DMS114 treated with DMSO at 0.1 percent for 48 hours (cell line): ENCODE results near the gene CD69.

ENCODE experiments used
- DNase-seq: peaks from one replicate; lab custom pipeline; 2025; ENCODE audit not compliant: unreplicated experiment; lab: John Stamatoyannopoulos, UW

The CD69 gene

GRCh38 chr12:9760699-9761418, at the start of gene CD69:
Gene CD69 (minus strand): TSS chr12:9760901. CDS start chr12:9760820, 81 bp downstream.
- no peak for DNase-seq

DNA sequence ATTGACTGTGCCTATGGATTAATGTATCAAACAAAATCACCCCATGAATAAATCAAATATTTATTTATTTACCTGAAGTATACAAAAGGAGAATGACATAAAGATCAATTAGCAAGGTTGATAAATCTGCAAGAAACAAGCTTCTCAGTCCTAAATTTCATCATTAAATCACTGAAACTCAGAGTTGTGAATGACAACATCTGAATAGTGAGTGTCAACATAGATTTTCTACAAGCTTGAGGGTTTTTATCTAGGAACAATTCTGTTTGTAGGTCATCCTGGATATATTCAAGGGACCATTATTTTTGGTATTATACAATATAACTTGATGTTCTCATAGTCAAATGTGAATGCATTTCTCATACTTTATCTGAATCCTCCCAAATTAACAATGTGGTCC, 49.2 kb upstream of the CD69 start:
- no peak for DNase-seq

- no peak for DNase-seq
These were observed 48.6 kb upstream of the CD69 start for GRCh38 chr12:9809338-9809737.

- DNase-seq: no peak
These were observed 47.8 kb upstream of the CD69 start for GRCh38 chr12:9808504-9808903.

GRCh38 chr12:9806714-9807113, 46.0 kb upstream of the CD69 start:
- DNase-seq: no peak

DNA sequence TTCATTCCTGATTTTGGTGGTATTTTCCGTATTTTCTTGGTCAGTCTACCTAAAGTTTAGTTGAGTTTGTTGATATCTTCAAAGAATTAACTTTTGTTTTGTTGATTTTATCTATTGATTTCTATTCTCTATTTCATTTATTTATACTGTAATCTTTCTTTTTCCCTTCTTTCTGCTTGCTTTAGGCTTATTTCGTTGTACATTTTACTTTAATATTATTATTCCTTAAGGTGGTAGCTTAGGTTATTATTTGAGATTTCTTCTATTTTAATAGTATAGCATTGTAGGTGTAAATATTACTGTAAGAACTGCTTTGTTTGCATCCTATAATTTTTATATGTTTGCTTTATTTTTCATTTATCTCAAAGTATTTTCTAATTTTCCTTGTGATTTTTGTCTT, 45.2 kb upstream of the CD69 start:
- DNase-seq: no peak

DNA sequence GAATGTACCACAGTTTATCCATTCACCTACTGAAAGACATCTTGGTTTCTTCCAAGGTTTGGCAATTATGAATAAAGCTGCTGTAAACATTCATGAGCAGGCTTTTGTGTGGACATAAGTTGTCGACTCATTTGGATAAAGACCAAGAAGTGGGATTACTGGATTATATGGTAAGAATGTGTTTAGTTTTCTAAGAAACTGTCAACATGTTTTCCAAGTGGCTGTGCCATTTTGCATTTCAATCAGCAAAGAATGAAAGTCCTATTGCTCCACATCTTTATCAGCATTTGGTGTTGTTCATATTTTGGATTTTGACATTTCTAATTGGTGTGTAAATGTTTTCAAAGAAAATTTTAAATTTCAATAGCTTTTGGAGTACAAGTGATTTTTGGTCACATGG, 39.3 kb upstream of the CD69 start:
- no peak for DNase-seq

- DNase-seq: no peak
These were observed 37.3 kb upstream of the CD69 start for GRCh38 chr12:9797722-9798619.

- no peak for DNase-seq
These were observed 36.3 kb upstream of the CD69 start for GRCh38 chr12:9796971-9797370.

GRCh38 chr12:9796346-9796745, 35.6 kb upstream of the CD69 start:
- no peak for DNase-seq

DNA sequence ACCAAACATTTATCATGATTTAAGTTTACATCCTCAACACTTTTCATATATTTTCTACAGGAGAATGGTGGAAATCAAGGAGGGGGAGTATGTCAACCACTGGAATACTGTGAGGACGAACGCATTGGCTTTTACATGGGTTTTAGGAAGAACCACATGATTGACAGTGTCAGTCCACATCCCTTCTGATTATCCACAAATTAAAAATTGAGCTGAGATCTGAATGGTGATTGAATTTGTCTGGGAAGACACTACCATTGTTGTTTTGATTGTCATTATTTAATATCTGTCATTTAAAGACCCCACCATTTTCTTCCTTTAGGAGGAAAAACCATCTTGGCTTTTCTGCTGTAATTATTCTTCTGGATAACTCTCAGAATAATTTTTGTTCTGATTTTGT, 35.2 kb upstream of the CD69 start:
- DNase-seq: no peak

DNA sequence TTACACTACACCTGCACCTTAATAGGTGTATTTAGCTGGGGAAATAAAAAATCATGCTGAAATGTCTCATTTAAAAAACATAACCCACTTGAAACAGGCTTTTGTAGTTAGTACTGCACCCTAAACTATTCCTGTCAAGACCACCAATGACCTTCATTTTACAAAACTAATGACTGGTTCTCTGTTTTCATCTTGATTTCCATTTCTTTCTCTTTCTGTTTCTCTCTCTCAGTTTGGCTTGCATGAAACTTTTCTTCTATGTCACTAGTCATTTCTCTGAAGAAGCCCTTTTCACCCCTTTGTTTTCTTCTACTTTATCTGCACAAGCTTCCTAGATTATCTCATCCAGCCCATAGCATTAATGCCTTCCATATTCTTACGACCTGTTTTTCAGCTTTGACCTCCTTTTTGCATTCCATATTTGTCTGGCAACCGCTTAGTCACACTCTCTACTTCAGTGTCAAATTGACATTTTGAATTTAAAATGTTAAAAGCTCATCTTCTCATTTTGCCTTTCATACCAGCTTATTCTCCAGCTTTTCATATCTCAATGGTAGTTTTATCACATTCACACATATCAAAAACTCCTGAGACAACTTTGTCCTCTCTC, 33.9 kb upstream of the CD69 start:
- no peak for DNase-seq

GRCh38 chr12:9793779-9794395, 33.2 kb upstream of the CD69 start:
- DNase-seq: no peak

GRCh38 chr12:9792961-9793617, 32.4 kb upstream of the CD69 start:
- no peak for DNase-seq

- DNase-seq: no peak
These were observed 31.6 kb upstream of the CD69 start for GRCh38 chr12:9792185-9792900.

DNA sequence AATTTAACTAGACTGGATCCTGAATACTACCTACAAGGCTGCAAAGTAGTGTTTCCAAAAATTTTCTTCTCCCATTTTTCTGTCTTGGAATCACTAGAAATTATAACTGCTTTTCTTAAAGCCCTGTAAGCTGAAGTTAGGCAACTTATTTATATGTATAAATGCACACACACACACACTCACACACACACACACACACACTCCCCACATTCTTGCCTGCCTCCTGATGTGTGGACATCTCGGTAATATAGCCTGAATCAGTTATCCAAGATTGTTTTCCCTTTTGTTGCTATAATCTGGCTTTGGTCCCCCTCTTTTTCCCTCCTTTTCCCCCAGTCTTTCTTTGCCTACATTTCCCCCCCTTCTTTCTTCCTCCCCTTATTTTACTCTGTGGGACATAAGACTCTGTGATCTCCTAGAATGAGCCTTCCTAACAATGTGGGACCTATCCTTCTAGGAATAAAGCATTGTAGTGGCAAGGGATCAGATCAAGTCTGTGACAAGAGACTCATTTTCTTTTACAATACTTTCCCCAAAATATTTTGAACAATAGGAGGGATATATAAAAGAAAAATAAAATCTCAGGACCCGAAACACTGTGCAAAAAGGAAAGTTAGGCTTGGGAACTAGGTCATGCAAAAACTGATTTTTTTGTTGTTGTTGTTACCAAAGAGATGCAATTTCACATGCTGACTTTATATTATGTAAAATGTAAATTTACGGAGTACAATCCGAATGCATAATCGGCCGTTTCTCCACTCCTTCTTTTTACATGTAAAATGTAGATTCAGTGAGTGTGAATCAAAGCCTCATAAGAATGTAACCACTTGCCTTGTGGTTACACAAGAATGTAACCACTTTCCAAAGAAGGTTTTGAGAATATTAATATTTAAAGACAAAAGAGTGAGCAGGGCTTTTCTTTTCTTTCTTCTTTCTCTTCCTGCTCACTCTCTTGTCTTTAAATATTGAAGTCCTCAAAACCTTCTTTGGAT, 26.3 kb upstream of the CD69 start:
- DNase-seq: no peak

DNA sequence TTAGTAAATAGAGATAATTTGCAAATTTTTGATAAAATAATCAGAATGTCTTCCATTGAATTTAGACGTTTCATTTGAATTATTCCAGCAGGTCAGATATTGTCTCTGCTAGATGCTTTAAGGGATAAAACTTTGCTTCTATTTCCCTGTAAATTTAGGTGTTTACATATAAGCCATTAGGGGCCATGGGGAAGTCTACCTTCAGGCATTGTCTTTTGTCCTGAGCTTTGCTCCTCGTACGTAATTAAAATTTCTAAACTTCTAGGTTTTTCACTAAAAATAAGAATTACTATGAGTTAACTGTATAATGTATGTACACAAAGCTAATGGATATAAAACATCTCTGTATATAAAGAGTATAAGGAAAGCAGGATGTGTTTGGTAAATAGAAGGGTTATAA, 24.1 kb upstream of the CD69 start:
- DNase-seq: no peak

GRCh38 chr12:9784326-9784725, 23.6 kb upstream of the CD69 start:
- no peak for DNase-seq
